ENCODE data around the gene CYP2C19. TPM values are rescaled to one million over a fixed set of nuclear protein-coding genes. Genes with fewer than 3 reads are reported as not detected.

CYP2C19 gene
- total RNA-seq, 1 experiment from 2014 or later, result not detected

- ATAC-seq (no peak), DNase-seq (ENCODE audit: low spot score) (no peak)
- Mint-ChIP-seq H3K4me1 (no peaks in the 10 kb centered on the region), H3K4me3 (no peak overlapping the region), H3K36me3 (no peaks in the 10 kb centered on the region), H3K27ac (no peak overlapping the region), H3K9me3 (peaks cover 4% of the 10 kb centered on the region; the same call in 1 of the 2 replicates), H3K27me3 (ENCODE audit: low read depth) (no peaks in the 10 kb centered on the region)
- ChIA-PET CTCF (no interaction called here), POLR2A (no interaction called here)
- TF ChIP-seq TCF7 (CRISPR knock-in tag; IDR thresholded peaks at IDR 0.05; ENCODE audit: low read depth) (no peak), IRF1 (CRISPR knock-in tag; IDR thresholded peaks at IDR 0.05) (no peak), ZSCAN18 (CRISPR knock-in tag; IDR thresholded peaks at IDR 0.05) (no peak), ATF6 (CRISPR knock-in tag; IDR thresholded peaks at IDR 0.05) (no peak), MXD4 (CRISPR knock-in tag; IDR thresholded peaks at IDR 0.05; ENCODE audit: borderline replicate concordance) (no peak), ZNF317 (CRISPR knock-in tag; IDR thresholded peaks at IDR 0.05; ENCODE audit: borderline replicate concordance, low read depth) (no peak), RORB (CRISPR knock-in tag; IDR thresholded peaks at IDR 0.05) (no peak), HMGXB4 (CRISPR knock-in tag; IDR thresholded peaks at IDR 0.05) (no peak)
Measured at GRCh38 chr10:94784256-94784655, 21.8 kb downstream of the CYP2C19 start.

GRCh38 chr10:94785211-94785610 lies 22.7 kb downstream of the CYP2C19 start:
- POLR2A ChIA-PET, result no interaction called here
- Mint-ChIP-seq H3K27ac (no peak overlapping the region), H3K4me3 (no peak overlapping the region), H3K4me1 (no peaks in the 10 kb centered on the region), H3K36me3 (no peaks in the 10 kb centered on the region), H3K9me3 (peaks cover 4% of the 10 kb centered on the region; the same call in 1 of the 2 replicates), H3K27me3 (ENCODE audit: low read depth) (no peaks in the 10 kb centered on the region)
- DNase-seq (ENCODE audit: low spot score) (no peak), ATAC-seq (no peak)
- CTCF ChIA-PET, result no interaction called here
- TF ChIP-seq USF1 (CRISPR knock-in tag; IDR thresholded peaks at IDR 0.05), result no peak
- TF ChIP-seq AFF4 (CRISPR knock-in tag; IDR thresholded peaks at IDR 0.05; ENCODE audit: borderline replicate concordance), result no peak
- TF ChIP-seq TP53 (CRISPR knock-in tag; IDR thresholded peaks at IDR 0.05), result no peak
- TF ChIP-seq ZNF219 (CRISPR knock-in tag; IDR thresholded peaks at IDR 0.05; ENCODE audit: borderline replicate concordance), result no peak
- no peak for TF ChIP-seq NFE2L1 (CRISPR knock-in tag; IDR thresholded peaks at IDR 0.05)
- TF ChIP-seq OVOL2 (CRISPR knock-in tag; IDR thresholded peaks at IDR 0.05; ENCODE audit: borderline replicate concordance), result no peak
- TF ChIP-seq CREB1 (CRISPR knock-in tag; IDR thresholded peaks at IDR 0.05), result no peak
- no peak for TF ChIP-seq RELA (CRISPR knock-in tag; IDR thresholded peaks at IDR 0.05; ENCODE audit: borderline replicate concordance)
- TF ChIP-seq TCF7 (CRISPR knock-in tag; IDR thresholded peaks at IDR 0.05; ENCODE audit: low read depth), result no peak
- no peak for TF ChIP-seq ZNF396 (CRISPR knock-in tag; IDR thresholded peaks at IDR 0.05; ENCODE audit: borderline replicate concordance)
- no peak for TF ChIP-seq PRDM15 (CRISPR knock-in tag; IDR thresholded peaks at IDR 0.05)
- TF ChIP-seq ZMAT4 (CRISPR knock-in tag; IDR thresholded peaks at IDR 0.05), result no peak
